Activated naive CD8-positive, alpha-beta T cell treated with anti-CD3 and anti-CD28 coated beads, Interleukin-2, amount 10 ng/mL, durations not matched to agents 7 days and 5 days (primary cell): ENCODE measurements around the gene BMPR1A. TPM values are rescaled to one million over a fixed set of nuclear protein-coding genes. Genes with fewer than 3 reads are reported as not detected.
A peak's percentile ranks its signal among the peaks of the same experiment; 100 is the strongest.

Experiments
- ATAC-seq: fragments of 150-1000 bp; cut with Tn5 transposase; one replicate; pipeline ENCODE4 v1.10.0; 2021; ENCODE audit warnings: low read depth, moderate library complexity
- POLR2A ChIA-PET: fragments of 350-600 bp; sonication (Branson Sonifier 250); formaldehyde crosslinking; loops from one replicate; lab custom pipeline; 2021; ENCODE audit warnings: antibody characterized with exemption; lab: Charles Lee
- DNase-seq: peaks from one replicate; pipeline ENCODE4 v3.0.0; 2021
- H3K27ac Mint-ChIP-seq: one replicate; pipeline ENCODE4 v1.8.0; 2022; ENCODE audit warnings: mild to moderate bottlenecking, mixed read lengths
- H3K27me3 Mint-ChIP-seq: one replicate; pipeline ENCODE4 v1.8.0; 2022; ENCODE audit warnings: mild to moderate bottlenecking, moderate library complexity, mixed read lengths
- H3K36me3 Mint-ChIP-seq: one replicate; pipeline ENCODE4 v1.8.0; 2021; ENCODE audit warnings: mild to moderate bottlenecking, mixed read lengths
- H3K4me1 Mint-ChIP-seq: one replicate; pipeline ENCODE4 v1.8.0; 2021; ENCODE audit warnings: mixed read lengths
- H3K4me3 Mint-ChIP-seq: one replicate; pipeline ENCODE4 v1.8.0; 2022; ENCODE audit warnings: mild to moderate bottlenecking, moderate library complexity, mixed read lengths
- H3K9me3 Mint-ChIP-seq: one replicate; pipeline ENCODE4 v1.8.0; 2021; ENCODE audit warnings: mixed read lengths
- total RNA-seq, 2 experiments: library from RNA; stranded (reverse); gene quantifications; one replicate each; pipeline ENCODE4 v1.2.3, GENCODE V29; 2021

Gene BMPR1A
- total RNA-seq, 2 experiments from 2014 or later: 13.3 to 15.0 TPM

DNA sequence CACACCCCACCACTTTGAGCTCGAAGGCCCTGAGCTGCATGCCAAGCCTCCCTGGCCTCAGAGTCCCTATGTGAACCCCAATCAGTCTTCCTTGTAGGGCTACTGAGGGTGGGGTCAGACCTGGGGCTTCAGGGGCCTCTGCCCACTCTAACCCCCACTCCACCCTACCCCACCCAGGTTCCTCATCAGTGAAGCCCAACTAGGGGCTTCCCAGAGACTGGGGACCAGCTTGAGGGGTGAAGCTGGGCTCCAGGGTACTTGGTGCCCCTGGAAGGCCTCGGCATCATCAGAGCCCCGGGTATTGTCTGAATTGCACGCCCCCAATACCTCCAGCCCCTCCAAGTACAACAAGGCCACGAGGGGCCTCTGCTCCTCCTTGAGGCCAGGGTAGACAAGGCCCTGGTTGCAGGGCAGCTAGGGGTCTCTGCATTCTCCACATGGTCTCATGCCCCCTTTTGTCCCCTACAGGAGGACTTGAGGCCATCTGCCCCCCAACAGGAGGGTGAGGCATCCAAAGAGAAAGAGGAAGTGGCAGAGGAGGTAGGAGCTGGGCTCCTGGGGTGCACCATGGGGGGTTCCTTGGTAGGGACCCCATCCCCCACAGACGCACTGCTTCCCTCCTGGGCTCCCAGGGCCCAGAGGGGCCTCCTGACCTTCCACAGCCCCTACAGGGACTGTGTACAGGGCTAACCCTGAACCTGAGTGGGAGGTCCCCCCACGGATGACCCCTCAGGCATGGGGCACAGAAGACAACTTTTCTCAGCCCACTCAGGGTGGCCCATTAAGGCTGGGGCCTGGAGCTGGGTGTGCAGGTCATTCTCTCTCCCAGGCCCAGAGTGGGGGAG is 205.9 kb downstream of the BMPR1A start:
- Mint-ChIP-seq H3K36me3 (no peaks in the 10 kb centered on the region), H3K4me1 (peaks cover 17% of the 10 kb centered on the region), H3K4me3 (no peak overlapping the region), H3K27ac (no peak overlapping the region), H3K9me3 (no peaks in the 10 kb centered on the region), H3K27me3 (no peaks in the 10 kb centered on the region)
- POLR2A ChIA-PET: no interaction called here
- ATAC-seq: no peak
- DNase-seq: no peak

DNA sequence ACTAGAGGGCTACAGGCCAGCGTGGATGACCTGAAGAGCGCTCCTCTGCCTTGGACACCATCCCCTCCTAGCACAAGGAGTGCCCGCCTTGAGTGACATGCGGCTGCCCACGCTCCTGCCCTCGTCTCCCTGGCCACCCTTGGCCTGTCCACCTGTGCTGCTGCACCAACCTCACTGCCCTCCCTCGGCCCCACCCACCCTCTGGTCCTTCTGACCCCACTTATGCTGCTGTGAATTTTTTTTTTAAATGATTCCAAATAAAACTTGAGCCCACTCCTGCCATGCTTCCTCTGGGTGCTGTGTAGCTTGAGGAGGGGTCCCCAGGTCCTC is 206.5 kb downstream of the BMPR1A start:
- H3K9me3 Mint-ChIP-seq: no peaks in the 10 kb centered on the region
- ATAC-seq (no peak), DNase-seq (no peak)
- no peaks in the 10 kb centered on the region for H3K36me3 Mint-ChIP-seq
- no peaks in the 10 kb centered on the region for H3K27me3 Mint-ChIP-seq
- H3K27ac Mint-ChIP-seq: no peak overlapping the region
- H3K4me1 Mint-ChIP-seq: peaks cover 20% of the 10 kb centered on the region
- POLR2A ChIA-PET: no interaction called here
- no peak overlapping the region for H3K4me3 Mint-ChIP-seq

DNA sequence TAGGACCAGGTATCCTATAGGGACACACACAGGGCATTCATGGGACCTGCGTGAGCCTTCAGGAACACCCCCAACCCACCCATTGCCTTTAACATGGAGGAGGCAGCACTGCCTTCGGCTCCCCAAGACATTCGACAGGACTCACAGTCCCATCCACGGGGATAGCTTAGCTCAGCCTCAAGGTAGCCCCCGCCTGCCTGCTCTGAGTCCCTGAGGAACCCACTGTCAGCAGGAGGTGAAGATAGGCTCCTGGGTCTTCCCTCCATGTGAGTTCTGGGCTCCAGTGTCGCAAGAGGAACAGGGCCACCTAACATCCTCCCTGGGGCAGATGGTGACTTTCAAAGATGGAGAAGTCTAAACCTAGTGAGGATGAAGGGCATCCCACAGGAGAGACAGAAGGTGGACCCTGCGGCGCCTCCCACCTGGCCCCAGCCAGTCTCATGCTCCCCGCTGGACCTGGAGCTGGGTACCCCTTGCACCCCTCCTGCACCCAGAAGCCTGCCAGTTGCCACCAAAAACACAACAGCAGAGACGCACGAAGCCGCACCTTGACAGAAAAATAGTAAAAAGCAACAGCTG is 207.0 kb downstream of the BMPR1A start:
- Mint-ChIP-seq H3K9me3 (no peaks in the 10 kb centered on the region), H3K4me3 (no peak overlapping the region)
- no peak for DNase-seq

DNA sequence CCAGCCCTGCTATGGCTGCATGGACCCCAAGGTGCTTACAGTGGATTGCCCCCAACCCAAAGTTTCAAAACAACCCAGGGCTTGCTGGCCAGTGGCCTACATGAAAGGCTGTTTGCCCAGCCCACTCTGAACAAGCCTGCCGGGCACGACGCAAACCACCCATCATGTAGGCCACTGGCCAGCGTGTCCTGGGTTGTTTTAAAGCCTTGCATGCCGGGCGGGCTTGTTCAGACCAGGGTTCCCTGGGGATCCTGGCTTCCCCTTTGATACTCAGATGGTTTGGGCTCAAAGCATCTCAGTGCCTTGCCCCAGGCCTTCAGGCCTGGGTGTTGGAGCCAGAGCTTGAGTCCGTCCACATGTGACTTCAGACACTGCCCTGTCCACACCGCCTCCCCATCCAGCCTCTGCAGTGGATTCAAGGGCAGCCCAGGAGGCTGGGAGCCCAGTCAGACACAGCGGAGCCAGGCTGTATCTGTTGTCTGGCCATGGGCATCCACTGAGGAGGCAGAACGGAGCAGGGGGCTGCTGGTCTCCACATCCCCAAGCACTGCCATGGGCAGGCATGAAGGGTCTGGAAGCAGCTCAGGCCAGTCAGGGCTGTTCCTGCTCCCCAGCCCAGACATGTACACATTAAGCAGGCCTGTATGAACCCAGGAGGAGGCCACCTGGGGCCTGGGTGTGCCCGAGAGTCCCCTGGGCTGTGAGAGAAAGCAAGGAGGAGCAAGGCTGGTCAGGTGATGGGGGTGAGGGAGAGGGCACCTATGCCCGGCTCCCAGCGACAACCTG is 207.8 kb downstream of the BMPR1A start:
- Mint-ChIP-seq H3K4me3 (no peak overlapping the region), H3K4me1 (peaks cover 20% of the 10 kb centered on the region), H3K27ac (no peak overlapping the region), H3K27me3 (peaks cover 3% of the 10 kb centered on the region), H3K9me3 (no peaks in the 10 kb centered on the region), H3K36me3 (no peaks in the 10 kb centered on the region)
- ATAC-seq: no peak
- no peak for DNase-seq
- POLR2A ChIA-PET: no interaction called here

More for the DNA sequence above, 207.0 kb downstream of the BMPR1A start:
- Mint-ChIP-seq H3K36me3 (no peaks in the 10 kb centered on the region), H3K4me1 (peaks cover 20% of the 10 kb centered on the region), H3K27me3 (no peaks in the 10 kb centered on the region), H3K27ac (no peak overlapping the region)
- no peak for ATAC-seq
- POLR2A ChIA-PET: no interaction called here

DNA sequence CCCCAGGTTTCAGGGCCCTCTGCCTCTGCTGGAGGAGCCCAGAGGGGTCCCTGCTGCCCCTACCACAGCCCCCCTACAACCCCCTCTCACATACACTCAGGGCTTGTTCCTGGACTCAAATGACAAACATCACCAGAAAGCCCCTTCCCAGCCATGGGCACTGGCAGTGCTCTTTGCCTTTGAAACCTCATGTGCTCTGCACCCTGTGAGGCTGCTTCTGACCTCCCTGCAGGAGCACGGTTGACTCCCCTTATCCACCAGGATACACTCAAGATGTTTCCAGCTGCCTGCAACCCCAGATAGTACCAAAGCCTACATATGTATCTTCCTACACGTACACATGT is 208.4 kb downstream of the BMPR1A start:
- H3K4me3 Mint-ChIP-seq: no peak overlapping the region

DNA sequence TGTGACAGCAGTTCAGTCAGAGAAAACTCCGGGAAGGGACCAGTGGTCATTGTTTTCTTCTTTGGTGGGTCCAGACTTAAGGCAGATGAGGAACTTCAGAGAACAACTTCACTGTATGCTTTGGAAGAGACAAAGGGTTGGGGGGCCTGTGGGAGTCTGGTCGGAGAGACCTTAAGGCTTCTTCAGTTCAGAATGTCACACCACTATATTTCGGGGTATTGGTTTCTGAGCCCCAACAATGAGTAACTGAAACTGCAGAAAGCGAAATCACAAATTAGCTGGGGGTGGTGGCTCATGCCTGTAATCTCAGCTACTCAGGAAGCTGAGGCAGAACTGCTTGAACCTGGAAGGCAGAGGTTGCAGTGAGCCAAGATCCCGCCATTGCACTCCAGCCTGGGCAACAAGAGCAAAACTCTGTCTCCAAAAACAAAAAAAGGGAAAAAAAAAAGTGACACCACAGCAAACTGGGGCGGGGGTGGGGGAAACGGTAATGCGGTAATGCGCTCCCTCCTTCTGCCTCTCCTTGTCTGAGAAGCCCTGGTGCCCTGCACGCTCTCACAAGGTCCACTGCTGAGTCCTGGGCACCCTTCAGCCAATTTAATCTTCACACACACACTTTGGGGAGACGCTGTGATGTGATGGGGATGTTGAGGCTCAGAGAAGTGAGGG is 209.7 kb downstream of the BMPR1A start:
- no peak for ATAC-seq
- Mint-ChIP-seq H3K4me3 (peak overlapping the region; percentile 72), H3K27me3 (peaks cover 12% of the 10 kb centered on the region), H3K4me1 (peaks cover 24% of the 10 kb centered on the region), H3K27ac (peak overlapping the region; percentile 69), H3K9me3 (no peaks in the 10 kb centered on the region), H3K36me3 (no peaks in the 10 kb centered on the region)
- DNase-seq: no peak
- POLR2A ChIA-PET: interaction anchor here (1.1 kb wide), 1 partner anchor 25 kb away, joined by 4 read pairs; no protein-coding TSS in a partner anchor

More for the DNA sequence above, 208.4 kb downstream of the BMPR1A start:
- no peaks in the 10 kb centered on the region for H3K36me3 Mint-ChIP-seq
- peaks cover 6% of the 10 kb centered on the region for H3K27me3 Mint-ChIP-seq
- H3K9me3 Mint-ChIP-seq: no peaks in the 10 kb centered on the region
- no peak overlapping the region for H3K27ac Mint-ChIP-seq
- H3K4me1 Mint-ChIP-seq: peaks cover 20% of the 10 kb centered on the region
- ATAC-seq (no peak), DNase-seq (no peak)
- POLR2A ChIA-PET: no interaction called here

DNA sequence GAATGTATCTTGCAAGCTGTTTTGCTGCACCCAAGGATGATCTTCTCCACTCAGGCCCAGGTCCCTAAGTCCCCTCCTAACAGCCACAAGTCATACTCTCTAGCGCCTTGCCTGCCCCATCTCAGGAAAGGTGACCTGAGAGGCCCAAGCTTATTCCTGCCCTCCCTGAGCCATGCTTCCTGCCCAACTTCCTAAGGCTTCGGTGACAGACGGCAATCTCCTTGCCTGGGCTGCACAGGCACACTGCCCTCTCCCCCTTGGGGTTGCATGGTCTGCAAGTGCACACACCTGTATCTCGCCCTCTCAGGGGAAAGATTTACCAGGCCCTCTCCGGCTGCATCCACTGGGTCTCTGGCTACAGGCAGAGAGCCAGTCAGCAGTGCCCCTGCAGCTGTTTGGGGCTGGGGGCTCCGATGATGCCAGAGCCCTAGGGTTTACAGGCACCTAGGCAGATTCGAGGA is 211.1 kb downstream of the BMPR1A start:
- ATAC-seq (no peak), DNase-seq (no peak)
- Mint-ChIP-seq H3K27ac (no peak overlapping the region), H3K27me3 (peaks cover 13% of the 10 kb centered on the region), H3K4me1 (peaks cover 28% of the 10 kb centered on the region), H3K36me3 (no peaks in the 10 kb centered on the region), H3K9me3 (no peaks in the 10 kb centered on the region), H3K4me3 (no peak overlapping the region)
- POLR2A ChIA-PET: no interaction called here

DNA sequence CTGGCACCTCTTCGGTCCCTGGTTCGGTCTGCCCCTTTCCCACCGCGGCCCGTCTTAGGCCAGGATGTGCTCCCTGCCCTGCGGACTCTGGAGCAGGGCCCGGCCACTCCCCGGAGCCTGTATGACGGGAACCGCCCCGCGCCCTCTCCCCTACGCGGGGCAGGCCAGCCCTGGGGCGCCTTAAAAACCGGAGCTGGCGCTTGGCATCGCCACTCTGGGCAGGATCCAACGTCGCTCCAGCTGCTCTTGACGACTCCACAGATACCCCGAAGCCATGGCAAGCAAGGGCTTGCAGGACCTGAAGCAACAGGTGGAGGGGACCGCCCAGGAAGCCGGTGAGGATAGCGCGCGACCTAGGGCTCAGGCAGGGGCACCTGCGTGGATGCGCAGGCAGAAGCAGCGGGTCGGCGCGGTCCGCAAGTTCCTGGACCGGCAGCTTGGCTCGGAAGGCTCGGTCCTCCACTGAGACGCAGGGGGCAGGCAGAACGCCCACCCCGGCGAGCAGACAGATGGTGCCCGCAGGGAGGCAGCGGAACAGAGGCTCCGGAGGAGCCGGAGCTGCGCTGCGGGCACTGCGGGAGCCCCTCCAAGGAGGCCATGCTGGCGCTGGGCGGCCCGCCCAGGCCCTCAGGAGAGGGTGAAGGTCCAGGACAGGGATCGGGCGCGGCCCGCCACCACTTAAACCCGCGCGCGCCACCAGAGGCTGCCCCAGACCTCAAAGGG is 212.0 kb downstream of the BMPR1A start, which contains the start of gene ADIRF:
Gene ADIRF, plus strand, starts transcription at position 212 of the 723 bp plus-strand sequence. Its CDS starts 63 bp downstream, at position 275.
- H3K36me3 Mint-ChIP-seq: no peaks in the 10 kb centered on the region
- ATAC-seq (no peak), DNase-seq (no peak)
- H3K9me3 Mint-ChIP-seq: no peaks in the 10 kb centered on the region
- H3K4me3 Mint-ChIP-seq: peak within 1 kb of the TSS; percentile 45
- peaks cover 19% of the 10 kb centered on the region for H3K27me3 Mint-ChIP-seq
- peaks cover 28% of the 10 kb centered on the region for H3K4me1 Mint-ChIP-seq
- POLR2A ChIA-PET: interaction anchor here (0.6 kb wide), 1 partner anchor 124 kb away, joined by 3 read pairs; no protein-coding TSS in a partner anchor
- H3K27ac Mint-ChIP-seq: no peak within 1 kb of the TSS

DNA sequence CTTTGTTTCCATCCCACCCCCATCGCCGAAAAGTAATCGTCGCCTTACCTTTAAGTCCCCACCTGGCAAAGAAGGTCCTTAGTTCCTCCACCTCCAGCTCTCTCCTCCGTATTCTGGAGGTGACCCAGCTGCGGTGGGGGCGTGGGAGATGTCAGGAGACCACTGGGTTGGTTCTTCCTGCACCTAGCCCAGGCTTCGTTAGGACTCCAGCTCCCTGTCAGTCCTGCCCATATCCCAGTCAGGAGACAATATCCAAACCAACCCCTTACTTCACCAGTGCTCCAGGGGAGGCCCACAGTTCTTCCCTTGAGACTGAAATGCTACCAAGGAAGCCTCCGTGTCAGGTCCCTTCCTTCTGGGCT is 212.6 kb downstream of the BMPR1A start:
- H3K36me3 Mint-ChIP-seq: no peaks in the 10 kb centered on the region
- ATAC-seq (no peak), DNase-seq (no peak)
- H3K27ac Mint-ChIP-seq: no peak overlapping the region
- H3K9me3 Mint-ChIP-seq: no peaks in the 10 kb centered on the region
- H3K4me3 Mint-ChIP-seq: no peak overlapping the region
- POLR2A ChIA-PET: interaction anchor here (0.6 kb wide), 1 partner anchor 123 kb away, joined by 3 read pairs; no protein-coding TSS in a partner anchor
- peaks cover 28% of the 10 kb centered on the region for H3K4me1 Mint-ChIP-seq
- H3K27me3 Mint-ChIP-seq: peaks cover 20% of the 10 kb centered on the region

DNA sequence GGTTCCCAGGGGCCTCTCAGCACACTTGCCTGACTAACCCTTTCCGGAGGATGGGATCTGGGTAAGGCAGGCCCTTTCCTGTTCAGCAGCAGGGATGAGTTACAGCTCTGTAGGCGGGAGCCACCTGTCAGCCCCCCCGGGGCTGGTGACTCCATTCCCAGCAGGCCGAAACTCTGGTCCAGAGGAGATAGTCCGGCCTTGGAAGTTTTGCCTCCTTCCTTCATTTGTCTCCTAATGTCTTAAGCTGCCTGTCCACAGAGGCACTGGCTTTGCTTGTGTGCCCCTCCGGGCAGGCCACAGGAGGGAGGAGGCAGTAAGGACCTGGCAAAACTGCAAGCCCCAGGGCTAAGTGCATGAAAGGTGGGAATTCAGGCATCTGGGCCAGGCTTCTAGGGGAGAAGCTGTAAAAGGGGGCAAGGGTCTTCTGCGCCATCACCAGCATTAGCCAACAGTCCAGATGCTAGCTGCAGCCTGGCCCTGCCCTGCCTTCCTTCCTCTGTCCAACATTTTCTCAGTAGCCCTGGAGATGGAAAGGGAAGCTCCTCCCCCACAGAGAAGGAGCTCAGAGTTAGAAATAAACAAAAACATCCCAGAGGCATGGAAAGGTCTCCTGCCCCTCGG is 213.1 kb downstream of the BMPR1A start:
- no peak for ATAC-seq
- no peak overlapping the region for H3K4me3 Mint-ChIP-seq
- H3K27ac Mint-ChIP-seq: no peak overlapping the region
- H3K4me1 Mint-ChIP-seq: peaks cover 28% of the 10 kb centered on the region
- DNase-seq: no peak
- POLR2A ChIA-PET: no interaction called here
- H3K9me3 Mint-ChIP-seq: no peaks in the 10 kb centered on the region
- peaks cover 20% of the 10 kb centered on the region for H3K27me3 Mint-ChIP-seq
- no peaks in the 10 kb centered on the region for H3K36me3 Mint-ChIP-seq

DNA sequence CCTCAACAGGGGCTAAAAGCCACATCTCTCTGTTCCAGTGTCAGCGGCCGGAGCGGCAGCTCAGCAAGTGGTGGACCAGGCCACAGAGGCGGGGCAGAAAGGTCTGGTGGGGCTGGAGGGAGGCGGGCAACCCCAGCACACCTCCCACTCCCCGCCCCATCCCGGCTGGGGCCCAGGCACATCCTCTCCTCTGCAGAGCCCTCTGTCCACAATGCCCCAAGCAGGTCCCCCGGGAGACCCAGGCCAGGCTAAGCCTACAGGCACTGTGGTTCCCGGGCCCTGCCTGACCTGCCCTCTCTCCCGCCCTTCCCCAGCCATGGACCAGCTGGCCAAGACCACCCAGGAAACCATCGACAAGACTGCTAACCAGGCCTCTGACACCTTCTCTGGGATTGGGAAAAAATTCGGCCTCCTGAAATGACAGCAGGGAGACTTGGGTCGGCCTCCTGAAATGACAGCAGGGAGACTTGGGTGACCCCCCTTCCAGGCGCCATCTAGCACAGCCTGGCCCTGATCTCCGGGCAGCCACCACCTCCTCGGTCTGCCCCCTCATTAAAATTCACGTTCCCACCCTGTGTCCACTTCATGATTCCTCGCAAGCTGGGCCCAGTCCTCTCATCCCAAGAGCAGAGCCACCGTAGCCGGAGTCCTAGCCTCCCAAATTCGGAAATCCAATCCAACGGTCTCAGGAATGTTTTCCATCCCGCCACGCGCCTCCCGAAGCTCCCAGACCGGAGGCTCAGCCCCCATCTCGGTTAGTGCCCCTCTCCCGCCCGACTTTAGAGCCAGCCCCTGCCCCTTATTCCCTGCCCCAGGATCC is 214.0 kb downstream of the BMPR1A start:
- H3K27me3 Mint-ChIP-seq: peaks cover 20% of the 10 kb centered on the region
- ATAC-seq: no peak
- POLR2A ChIA-PET: no interaction called here
- peak overlapping the region; percentile 74 for H3K4me3 Mint-ChIP-seq
- H3K4me1 Mint-ChIP-seq: peaks cover 28% of the 10 kb centered on the region
- no peak for DNase-seq
- H3K27ac Mint-ChIP-seq: peak overlapping the region; percentile 51
- H3K9me3 Mint-ChIP-seq: no peaks in the 10 kb centered on the region
- H3K36me3 Mint-ChIP-seq: no peaks in the 10 kb centered on the region

DNA sequence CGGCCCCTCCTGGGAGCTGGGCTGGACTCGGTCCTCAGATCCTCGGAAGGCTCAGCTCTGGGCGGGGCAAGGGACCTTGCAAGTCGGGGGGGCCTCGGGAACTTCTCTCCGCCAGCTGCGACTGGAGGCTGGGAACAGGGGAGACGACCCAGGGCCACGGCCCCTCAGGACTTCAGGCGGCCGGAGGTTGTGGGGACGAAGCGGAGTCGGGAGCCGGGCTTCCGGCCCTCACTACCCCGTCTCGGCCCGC is 214.5 kb downstream of the BMPR1A start:
- Mint-ChIP-seq H3K4me1 (peaks cover 23% of the 10 kb centered on the region), H3K27ac (peak overlapping the region; percentile 51), H3K27me3 (peaks cover 20% of the 10 kb centered on the region), H3K4me3 (peak overlapping the region; percentile 74), H3K9me3 (no peaks in the 10 kb centered on the region), H3K36me3 (no peaks in the 10 kb centered on the region)
- no peak for ATAC-seq
- no peak for DNase-seq
- POLR2A ChIA-PET: no interaction called here
